Measurements from ENCODE around the gene FASTK. TPM values are rescaled to one million over a fixed set of nuclear protein-coding genes. Genes with fewer than 3 reads are reported as not detected.

Gene FASTK
- total and polyA plus RNA-seq, 2 of the 4 experiments (the other 2 are of a cell fraction): 53.8 to 115 TPM

DNA sequence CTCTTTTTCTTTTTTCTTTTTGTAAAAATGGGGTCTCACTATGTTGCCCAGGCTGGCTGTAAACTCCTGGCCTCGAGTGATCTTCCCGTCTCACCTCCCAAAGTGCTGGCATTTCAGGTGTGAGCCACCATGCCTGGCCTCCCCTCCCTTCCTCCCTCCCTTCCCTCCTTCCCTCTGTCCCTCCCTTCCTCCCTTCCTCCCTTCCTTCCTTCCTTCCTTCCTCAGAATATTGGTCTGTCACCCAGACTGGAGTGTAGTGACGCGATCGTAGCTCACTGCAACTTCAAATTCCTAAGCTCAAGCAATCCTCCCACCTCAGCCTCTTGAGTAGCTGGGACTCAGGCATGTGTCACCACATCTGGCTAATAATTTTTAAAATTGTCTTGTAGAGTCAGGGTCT, 14.1 kb upstream of the FASTK start:
- no peak overlapping the region for H3K18ac ChIP-seq (ENCODE audit: low read depth, low read length)
- no peak; the same call in 1 of the 2 replicates for ATAC-seq (ENCODE audit: low read depth)
- dilution Hi-C loops (cut with HindIII; ENCODE audit: low sequenced_read_pairs, unreplicated experiment): no loop called here
- H4K8ac ChIP-seq (ENCODE audit: low read depth in 2 of 2, low read length in 2 of 2): no peak overlapping the region
- peaks cover 91% of the 10 kb centered on the region for H4K20me1 ChIP-seq (ENCODE audit: insufficient read depth, low read length)
- intact Hi-C loops (cut with micrococcal nuclease): no loop called here
- H4K5ac ChIP-seq (ENCODE audit: low read depth, low read length): no peak overlapping the region
- H2BK5ac ChIP-seq (ENCODE audit: low read depth, low read length, poor library complexity, severe bottlenecking): peak overlapping the region; percentile 13
- no peak overlapping the region for H2BK15ac ChIP-seq (ENCODE audit: low read depth, low read length)
- no peaks in the 10 kb centered on the region for H3K27me3 ChIP-seq (ENCODE audit: control insufficient read depth, insufficient read depth, low read length)
- H3K9me3 ChIP-seq (ENCODE audit: control insufficient read depth, insufficient read depth, low read length): no peaks in the 10 kb centered on the region
- H3K4me3 ChIP-seq (ENCODE audit: insufficient read depth, low read depth, low read length): no peak overlapping the region
- TF ChIP-seq BHLHE40 (IDR thresholded peaks at IDR 0.05; ENCODE audit: low read depth, low read length): no peak
- no peak for TF ChIP-seq RCOR1 (IDR thresholded peaks at IDR 0.05; ENCODE audit: insufficient replicate concordance, low read length)
- TF ChIP-seq, protein P1, sequence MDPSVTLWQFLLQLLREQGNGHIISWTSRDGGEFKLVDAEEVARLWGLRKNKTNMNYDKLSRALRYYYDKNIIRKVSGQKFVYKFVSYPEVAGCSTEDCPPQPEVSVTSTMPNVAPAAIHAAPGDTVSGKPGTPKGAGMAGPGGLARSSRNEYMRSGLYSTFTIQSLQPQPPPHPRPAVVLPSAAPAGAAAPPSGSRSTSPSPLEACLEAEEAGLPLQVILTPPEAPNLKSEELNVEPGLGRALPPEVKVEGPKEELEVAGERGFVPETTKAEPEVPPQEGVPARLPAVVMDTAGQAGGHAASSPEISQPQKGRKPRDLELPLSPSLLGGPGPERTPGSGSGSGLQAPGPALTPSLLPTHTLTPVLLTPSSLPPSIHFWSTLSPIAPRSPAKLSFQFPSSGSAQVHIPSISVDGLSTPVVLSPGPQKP (IDR thresholded peaks at IDR 0.05; ENCODE audit: borderline replicate concordance, low read depth, low read length): no peak
- TF ChIP-seq, protein P2, sequence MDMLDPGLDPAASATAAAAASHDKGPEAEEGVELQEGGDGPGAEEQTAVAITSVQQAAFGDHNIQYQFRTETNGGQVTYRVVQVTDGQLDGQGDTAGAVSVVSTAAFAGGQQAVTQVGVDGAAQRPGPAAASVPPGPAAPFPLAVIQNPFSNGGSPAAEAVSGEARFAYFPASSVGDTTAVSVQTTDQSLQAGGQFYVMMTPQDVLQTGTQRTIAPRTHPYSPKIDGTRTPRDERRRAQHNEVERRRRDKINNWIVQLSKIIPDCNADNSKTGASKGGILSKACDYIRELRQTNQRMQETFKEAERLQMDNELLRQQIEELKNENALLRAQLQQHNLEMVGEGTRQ (IDR thresholded peaks at IDR 0.05; ENCODE audit: low read depth, low read length): no peak
- TF ChIP-seq RFX5 (IDR thresholded peaks at IDR 0.05; ENCODE audit: low read depth, low read length): no peak
- no peak for TF ChIP-seq NFE2L2 (IDR thresholded peaks at IDR 0.05; ENCODE audit: low read depth, low read length)
- TF ChIP-seq FOS (IDR thresholded peaks at IDR 0.05; ENCODE audit: low read depth, low read length): no peak
- TF ChIP-seq MAZ (IDR thresholded peaks at IDR 0.05; ENCODE audit: borderline replicate concordance, low read depth, low read length): no peak
- no peak overlapping the region for H3K56ac ChIP-seq (ENCODE audit: extremely low read depth, insufficient read depth, low read length)
- H3K79me1 ChIP-seq (ENCODE audit: low read depth in 1 of 2, low read length in 2 of 2): peaks cover 5 to 85% of the 10 kb centered on the region in 2 experiments; a peak in 2 of 4 replicates
- H3K14ac ChIP-seq (replicated peaks; ENCODE audit: low read depth, low read length): no peak overlapping the region
- CTCF ChIA-PET: interaction anchor here (0.7 to 1.3 kb wide), 2 partner anchors 16 to 19 kb away, joined by 4 to 5 read pairs; no protein-coding TSS in a partner anchor
- peak overlapping the region; percentile 57; the same call in 1 of the 2 replicates for H2AK5ac ChIP-seq (ENCODE audit: low read depth, low read length)
- H3K27ac ChIP-seq (ENCODE audit: insufficient read depth, low read length): no peak overlapping the region
- H3K4ac ChIP-seq (ENCODE audit: low read depth, low read length): no peak overlapping the region
- no peak overlapping the region for H2AK9ac ChIP-seq (replicated peaks; ENCODE audit: low read depth, low read length, poor library complexity)
- H3K23ac ChIP-seq (ENCODE audit: low read depth, low read length): no peak overlapping the region
- no TSS peak for BruUV-seq (replicated peaks)
- no peak overlapping the region for H3K4me2 ChIP-seq (ENCODE audit: low read depth, low read length)
- peaks cover 14% of the 10 kb centered on the region for H3K9me1 ChIP-seq (ENCODE audit: insufficient read depth, low read length)
- in situ Hi-C loops (cut with MboI; ENCODE audit: low sequenced_read_pairs): no loop called here
- peaks cover 11% of the 10 kb centered on the region; the same call in 1 of the 2 replicates for H3K36me3 ChIP-seq (ENCODE audit: control insufficient read depth, insufficient read depth, low read length)
- no peak for DNase-seq
- no peak overlapping the region for H3K9ac ChIP-seq (ENCODE audit: low read depth, low read length)
- no peak overlapping the region for H2BK120ac ChIP-seq (ENCODE audit: low read depth, low read length)
- POLR2A ChIA-PET (ENCODE audit: unreplicated experiment): no interaction called here
- H2BK20ac ChIP-seq (ENCODE audit: low read depth, low read length): no peak overlapping the region
- 92% methylated on average over 2 of the region's 5 CpGs; no CpG with 5 or more reads in 1 of the 2 experiments for WGBS, 2 experiments (ENCODE audit: extremely low coverage in 2 of 2, insufficient read length in 1 of 2)
- H2AFZ ChIP-seq (replicated peaks; ENCODE audit: low read length, poor library complexity): no peak overlapping the region
- peaks cover 16% of the 10 kb centered on the region for H3K4me1 ChIP-seq (ENCODE audit: control insufficient read depth, insufficient read depth, low read length)
- H4K91ac ChIP-seq (ENCODE audit: insufficient read depth, low read depth, low read length): no peak overlapping the region
